Small intestine (tissue), 7 donors: ENCODE results near the gene NUDT16L1. TPM values are rescaled to one million over a fixed set of nuclear protein-coding genes. Genes with fewer than 3 reads are reported as not detected.

Experiments
- DNase-seq, 2 donors: peaks; one replicate each; pipeline versions ENCODE4 v3.0.0 to v3.0.0-alpha.2; 2013
- FAIRE-seq: peaks from 2 replicates; lab custom pipeline; 2012; peaks lifted over from hg19 to GRCh38; lab: Jason Lieb, UNC
- H3K27ac ChIP-seq, 3 donors: one replicate each; pipeline ENCODE4 v1.5.1; 2013; ENCODE audit warnings: low read length in 2 of 3, mild to moderate bottlenecking in 2 of 3, control low read depth in 1 of 3, inconsistent platforms in 1 of 3, low read depth in 1 of 3, moderate library complexity in 1 of 3
- H3K27me3 ChIP-seq, 3 donors: one replicate each; pipeline ENCODE4 v1.6.1; 2013; ENCODE audit warnings: low read length in 3 of 3, inconsistent platforms in 1 of 3; ENCODE audit not compliant: control insufficient read depth in 3 of 3, insufficient read depth in 3 of 3
- H3K36me3 ChIP-seq, 3 donors: one replicate each; pipeline ENCODE4 v1.6.1; 2013; ENCODE audit warnings: low read length in 3 of 3, inconsistent platforms in 1 of 3, low read depth in 1 of 3, mild to moderate bottlenecking in 1 of 3, moderate library complexity in 1 of 3; ENCODE audit not compliant: control insufficient read depth in 3 of 3, insufficient read depth in 2 of 3
- H3K4me1 ChIP-seq, 3 donors: one replicate each; pipeline ENCODE4 v1.6.1; 2013; ENCODE audit warnings: low read length in 2 of 3, inconsistent platforms in 1 of 3, low read depth in 1 of 3, mild to moderate bottlenecking in 1 of 3, moderate library complexity in 1 of 3; ENCODE audit not compliant: control insufficient read depth in 3 of 3, insufficient read depth in 2 of 3
- H3K4me3 ChIP-seq, 3 donors: one replicate each; pipeline ENCODE4 v1.5.1; 2013; ENCODE audit warnings: low read length in 3 of 3, control low read depth in 1 of 3, inconsistent platforms in 1 of 3, low read depth in 1 of 3, mild to moderate bottlenecking in 1 of 3, moderate library complexity in 1 of 3
- H3K9me3 ChIP-seq, 2 donors: one replicate each; pipeline ENCODE4 v1.6.1; 2013; ENCODE audit warnings: low read depth in 1 of 2, low read length in 1 of 2; ENCODE audit not compliant: control insufficient read depth in 2 of 2, insufficient read depth in 1 of 2
- WGBS, 3 donors: extraction: QIAGEN DNeasy Blood & Tissue Kit; methylation state at CpG; one replicate each; pipeline ENCODE4 v1.1.7; 2013; 5-methylcytosine and 5-hydroxymethylcytosine counted together
- polyA plus RNA-seq, 4 donors: library from polyadenylated mRNA; stranded (reverse) in 3 of 4; unstranded in 1 of 4; fragments of 200-250 nt in 3 of 4; fragments of 120-200 nt in 1 of 4; gene quantifications; one replicate each; pipeline versions ENCODE4 v1.2.1 to v1.2.3, GENCODE V29; 2013
- donor health status: healthy with polysubstance abuse.
- donor health status: control.
- donor health status: control.
- donor health status: Bipolar disorder and iron deficiency.
- donor health status: healthy.

Gene NUDT16L1
- polyA plus RNA-seq, 4 donors = 44.5 to 73.1 (median 54.8) TPM

DNA sequence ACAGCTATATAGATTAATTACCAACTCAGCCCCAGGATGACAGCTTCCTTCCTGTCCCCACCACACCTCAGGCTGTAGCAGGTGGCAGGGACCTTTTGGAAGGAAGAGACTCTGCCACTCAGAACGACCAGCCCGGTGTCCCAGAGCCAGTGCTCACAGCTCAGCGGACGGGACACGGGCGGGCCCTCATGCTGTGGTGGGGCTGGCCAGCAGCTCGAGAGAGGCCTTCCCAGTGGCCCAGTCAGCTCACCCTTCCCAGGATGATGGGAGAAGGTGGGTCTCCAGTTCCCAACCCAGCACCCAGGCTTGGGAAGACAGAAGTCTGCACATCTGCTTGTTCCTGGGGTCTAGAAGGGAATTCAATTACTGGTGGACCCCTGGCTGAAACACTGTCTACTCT is 10.5 kb downstream of the NUDT16L1 start:
- Histone ChIP-seq H3K27ac (no peak overlapping the region), H3K4me1 (peaks cover 0 to 15% (median 0%) of the 10 kb centered on the region in 3 donors), H3K9me3 (no peaks in the 10 kb centered on the region), H3K36me3 (peaks cover 4 to 79% (median 11%) of the 10 kb centered on the region in 3 donors), H3K27me3 (no peaks in the 10 kb centered on the region), H3K4me3 (no peak overlapping the region)
- DNase-seq (no peak), FAIRE-seq (no peak)
- WGBS, 3 donors = 79 to 88% (median 85%) methylated on average over 7 of the region's 7 CpGs

DNA sequence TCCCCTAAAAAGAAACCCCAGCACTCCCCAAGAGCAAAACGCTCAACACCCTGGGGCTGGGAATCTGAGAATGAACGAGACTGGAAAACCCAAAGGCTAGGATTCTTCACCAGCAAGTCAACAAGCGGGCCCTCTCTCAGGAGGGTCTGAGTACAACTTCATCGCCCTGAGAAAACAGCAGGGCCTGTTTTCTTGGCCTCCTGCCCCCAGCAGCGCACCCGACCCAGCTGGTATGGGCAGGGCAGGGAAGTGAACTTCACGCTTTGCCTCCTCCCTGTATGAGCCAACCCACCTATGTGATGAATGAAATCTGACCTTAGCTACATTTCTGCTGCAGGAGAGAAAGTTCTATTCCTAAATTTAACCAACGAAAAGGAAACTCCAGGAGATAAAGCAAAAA is 11.1 kb downstream of the NUDT16L1 start:
- no peak overlapping the region for H3K27ac ChIP-seq
- FAIRE-seq (no peak), DNase-seq (no peak)
- no peaks in the 10 kb centered on the region for H3K27me3 ChIP-seq
- H3K36me3 ChIP-seq = peaks cover 4 to 75% (median 11%) of the 10 kb centered on the region in 3 donors
- H3K4me1 ChIP-seq = peaks cover 0 to 15% (median 0%) of the 10 kb centered on the region in 3 donors
- H3K4me3 ChIP-seq = no peak overlapping the region
- WGBS, 3 donors = 74 to 88% (median 78%) methylated on average over 8 of the region's 8 CpGs
- no peaks in the 10 kb centered on the region for H3K9me3 ChIP-seq

DNA sequence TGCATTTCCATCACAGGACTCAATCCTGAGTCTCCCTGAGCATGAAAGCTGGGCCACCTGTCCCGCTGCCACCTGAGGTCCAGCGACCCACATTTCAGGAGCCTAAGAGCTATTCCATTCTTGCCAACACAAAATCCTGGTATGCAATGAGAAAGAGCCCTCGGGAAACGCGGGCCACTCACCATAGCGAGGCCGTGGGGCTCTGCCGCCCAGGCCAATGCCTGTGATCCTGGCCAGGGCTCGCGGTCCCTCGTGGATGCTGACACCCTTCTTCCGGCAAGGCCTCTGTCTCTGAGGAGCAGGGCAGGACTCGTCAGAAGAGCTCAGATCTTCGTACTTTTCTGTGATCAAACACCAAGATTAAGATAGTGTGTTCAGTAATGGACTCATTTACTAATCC is 11.6 kb downstream of the NUDT16L1 start:
- Histone ChIP-seq H3K27ac (no peak overlapping the region), H3K4me1 (peaks cover 0 to 15% (median 0%) of the 10 kb centered on the region in 3 donors), H3K9me3 (no peaks in the 10 kb centered on the region), H3K27me3 (no peaks in the 10 kb centered on the region), H3K4me3 (no peak overlapping the region), H3K36me3 (peaks cover 4 to 76% (median 11%) of the 10 kb centered on the region in 3 donors)
- WGBS, 3 donors = 94 to 97% (median 95%) methylated on average over 14 of the region's 14 CpGs
- DNase-seq = no peak
- FAIRE-seq = no peak

DNA sequence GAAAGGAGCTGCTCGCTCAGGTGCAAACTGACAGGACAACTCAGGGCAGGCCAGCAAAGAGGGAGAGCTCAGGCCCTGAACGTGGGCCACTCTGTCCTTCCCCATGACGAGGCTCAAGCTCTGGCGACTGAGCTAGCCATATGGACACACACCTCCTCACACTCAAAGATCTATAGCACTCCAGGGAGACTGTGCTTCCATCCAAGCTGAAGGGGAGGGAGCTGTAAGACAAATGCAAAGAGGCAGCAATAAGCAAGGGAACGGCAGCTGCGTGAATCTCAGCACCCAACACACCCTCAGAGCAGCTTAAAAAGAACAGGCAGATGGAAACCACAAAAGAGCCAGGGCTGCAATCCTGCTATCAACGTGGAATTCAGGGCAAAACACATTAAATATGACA is 13.5 kb downstream of the NUDT16L1 start:
- Histone ChIP-seq H3K36me3 (peaks cover 4 to 69% (median 9%) of the 10 kb centered on the region in 3 donors), H3K27ac (no peak overlapping the region), H3K4me3 (no peak overlapping the region), H3K4me1 (peaks cover 0 to 11% (median 0%) of the 10 kb centered on the region in 3 donors), H3K9me3 (no peaks in the 10 kb centered on the region), H3K27me3 (no peaks in the 10 kb centered on the region)
- no peak for FAIRE-seq
- DNase-seq = no peak
- WGBS, 3 donors = 89 to 92% (median 91%) methylated on average over 7 of the region's 7 CpGs

DNA sequence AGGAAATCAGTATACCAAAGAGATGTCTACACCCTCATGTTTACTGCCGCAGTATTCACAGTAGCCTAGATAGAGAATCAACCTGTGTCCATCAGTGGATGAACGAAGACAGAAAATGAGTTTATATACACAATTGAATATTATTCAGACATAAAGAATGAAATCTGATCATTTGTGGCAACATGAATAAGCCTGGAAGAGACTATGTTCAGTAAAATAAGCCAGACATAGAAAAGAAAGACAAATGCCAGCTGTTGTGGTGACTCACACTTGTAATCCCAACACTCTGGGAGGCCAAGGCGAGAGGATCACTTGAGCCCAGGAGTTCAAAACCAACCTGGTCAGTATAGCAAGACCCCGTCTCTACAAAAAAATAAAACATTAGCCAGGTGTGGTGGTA is 16.1 kb downstream of the NUDT16L1 start:
- H3K9me3 ChIP-seq = no peaks in the 10 kb centered on the region
- no peaks in the 10 kb centered on the region for H3K27me3 ChIP-seq
- no peak overlapping the region for H3K4me3 ChIP-seq
- FAIRE-seq = no peak
- WGBS, 3 donors = 95 to 96% (median 96%) methylated on average over 4 of the region's 4 CpGs
- no peaks in the 10 kb centered on the region for H3K4me1 ChIP-seq
- no peak overlapping the region for H3K27ac ChIP-seq
- DNase-seq = no peak
- peaks cover 7 to 65% (median 13%) of the 10 kb centered on the region in 3 donors for H3K36me3 ChIP-seq

DNA sequence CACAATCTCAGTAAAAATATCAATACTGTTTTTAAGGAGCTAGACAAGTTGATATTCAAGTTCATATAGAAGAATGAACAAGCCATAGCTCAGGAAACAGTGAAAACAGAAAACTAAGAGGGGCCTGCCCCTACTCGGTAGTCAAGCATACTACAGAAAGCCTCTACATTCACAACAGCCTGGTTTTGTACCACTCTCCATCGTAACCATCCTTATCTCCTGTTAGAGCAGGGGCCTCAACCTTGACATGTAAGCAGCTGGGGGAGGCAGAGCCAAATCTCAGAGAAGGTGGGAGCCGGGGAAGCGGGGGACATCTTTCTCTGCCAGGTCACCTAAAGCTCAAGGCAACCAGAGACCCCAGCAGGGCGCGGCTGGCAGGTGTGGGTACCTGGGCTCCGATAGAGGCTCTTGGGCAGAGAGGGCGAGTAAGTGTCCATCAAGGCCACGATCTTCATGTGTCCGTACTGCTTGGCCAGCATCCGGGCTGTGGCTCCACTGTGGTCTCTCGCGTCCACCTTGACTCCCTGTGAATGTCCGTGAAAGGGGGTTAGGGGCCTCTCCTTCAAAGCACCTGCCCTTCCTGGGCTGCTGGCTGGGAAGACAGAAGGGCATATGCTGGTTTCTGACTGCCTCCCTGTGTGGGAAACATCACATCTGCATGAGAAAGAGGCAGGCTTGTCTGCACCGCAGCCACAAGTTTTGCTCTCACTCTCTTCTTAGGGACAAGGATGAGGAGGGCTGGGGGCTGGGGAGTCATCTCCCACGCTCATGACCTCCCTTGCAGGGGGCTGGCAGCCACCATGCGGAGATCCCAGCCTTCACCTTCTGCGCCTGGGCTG is 20.5 kb downstream of the NUDT16L1 start:
- no peak for DNase-seq

DNA sequence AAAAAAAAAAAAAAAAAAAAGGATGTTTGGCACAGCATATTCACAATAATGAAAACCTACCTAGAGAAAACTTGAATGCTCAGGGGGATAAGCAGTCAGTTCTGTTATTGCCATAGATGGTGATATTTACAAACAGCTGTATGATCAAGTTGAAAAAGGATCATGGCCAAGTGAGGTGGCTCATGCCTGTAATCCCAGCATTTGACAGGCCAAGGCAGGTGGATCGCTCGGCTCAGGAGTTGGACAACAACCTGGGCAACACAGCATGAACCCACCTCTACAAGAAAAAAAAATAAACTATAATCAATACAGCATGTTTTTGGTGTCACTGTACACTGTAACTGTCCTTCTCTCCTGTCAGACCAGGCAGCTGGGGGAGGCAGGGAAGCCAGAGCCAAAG is 21.6 kb downstream of the NUDT16L1 start:
- FAIRE-seq = no peak
- H3K36me3 ChIP-seq = peaks cover 3 to 65% (median 6%) of the 10 kb centered on the region in 3 donors
- DNase-seq = no peak

More for the DNA sequence above, 20.5 kb downstream of the NUDT16L1 start:
- H3K36me3 ChIP-seq = peaks cover 3 to 63% (median 6%) of the 10 kb centered on the region in 3 donors
- FAIRE-seq = no peak
- no peaks in the 10 kb centered on the region for H3K27me3 ChIP-seq
- 90 to 93% (median 91%) methylated on average over 18 of the region's 18 CpGs for WGBS, 3 donors
- H3K27ac ChIP-seq = no peak overlapping the region
- H3K4me3 ChIP-seq = no peak overlapping the region
- H3K4me1 ChIP-seq = no peaks in the 10 kb centered on the region
- no peaks in the 10 kb centered on the region for H3K9me3 ChIP-seq

DNA sequence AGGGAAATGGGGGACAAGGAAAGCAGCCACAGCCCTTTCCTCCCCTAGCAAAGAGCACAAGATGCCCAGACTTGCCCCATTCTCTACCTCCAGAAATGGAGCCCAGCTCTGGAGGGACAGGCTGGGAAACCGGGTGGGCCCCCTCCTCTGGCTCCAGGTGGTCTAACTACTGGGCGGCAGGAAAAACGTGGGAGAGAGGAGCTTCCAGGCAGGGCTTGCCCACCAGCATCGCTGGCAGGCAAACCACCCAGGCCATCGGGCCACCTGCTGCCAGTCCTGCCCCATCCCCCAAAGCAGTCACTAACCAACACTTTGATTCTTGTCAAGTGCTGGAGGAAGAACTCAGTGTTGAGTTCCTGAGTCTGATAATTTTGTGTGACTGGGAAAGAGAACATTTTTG is 25.1 kb downstream of the NUDT16L1 start:
- no peak overlapping the region for H3K4me3 ChIP-seq
- no peak for DNase-seq
- no peaks in the 10 kb centered on the region for H3K4me1 ChIP-seq
- no peak overlapping the region for H3K27ac ChIP-seq
- FAIRE-seq = no peak
- 78 to 83% (median 79%) methylated on average over 5 of the region's 5 CpGs for WGBS, 3 donors
- no peaks in the 10 kb centered on the region for H3K9me3 ChIP-seq
- no peaks in the 10 kb centered on the region for H3K27me3 ChIP-seq
- peaks cover 4 to 63% (median 6%) of the 10 kb centered on the region in 3 donors for H3K36me3 ChIP-seq

More for the DNA sequence above, 21.6 kb downstream of the NUDT16L1 start:
- Histone ChIP-seq H3K9me3 (no peaks in the 10 kb centered on the region), H3K27ac (no peak overlapping the region), H3K4me1 (no peaks in the 10 kb centered on the region), H3K4me3 (no peak overlapping the region), H3K27me3 (no peaks in the 10 kb centered on the region)
- WGBS, 3 donors = 91 to 95% (median 94%) methylated on average over 2 of the region's 2 CpGs
